ENCODE results near the gene EDARADD.

DNA sequence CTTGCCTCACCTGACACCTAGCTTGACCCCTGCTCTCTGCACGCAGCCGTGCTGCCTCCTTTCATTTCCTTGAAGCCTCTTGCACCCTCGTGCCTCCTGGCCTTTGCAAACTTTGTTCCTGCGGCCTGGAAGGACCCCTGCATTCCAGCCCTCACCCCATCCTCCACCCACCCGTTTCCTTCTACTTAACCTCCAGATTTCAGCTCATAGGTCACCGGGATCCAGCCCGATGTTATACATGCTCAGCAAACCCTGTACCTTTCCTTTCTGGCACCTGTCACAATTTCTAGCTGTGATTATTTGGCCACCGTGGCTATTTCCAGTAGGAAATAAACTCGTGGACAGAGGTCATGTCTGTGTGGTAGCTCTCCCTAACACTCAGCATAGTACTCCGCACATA is 4.5 kb downstream of the EDARADD start:
- TF ChIP-seq, protein P1, sequence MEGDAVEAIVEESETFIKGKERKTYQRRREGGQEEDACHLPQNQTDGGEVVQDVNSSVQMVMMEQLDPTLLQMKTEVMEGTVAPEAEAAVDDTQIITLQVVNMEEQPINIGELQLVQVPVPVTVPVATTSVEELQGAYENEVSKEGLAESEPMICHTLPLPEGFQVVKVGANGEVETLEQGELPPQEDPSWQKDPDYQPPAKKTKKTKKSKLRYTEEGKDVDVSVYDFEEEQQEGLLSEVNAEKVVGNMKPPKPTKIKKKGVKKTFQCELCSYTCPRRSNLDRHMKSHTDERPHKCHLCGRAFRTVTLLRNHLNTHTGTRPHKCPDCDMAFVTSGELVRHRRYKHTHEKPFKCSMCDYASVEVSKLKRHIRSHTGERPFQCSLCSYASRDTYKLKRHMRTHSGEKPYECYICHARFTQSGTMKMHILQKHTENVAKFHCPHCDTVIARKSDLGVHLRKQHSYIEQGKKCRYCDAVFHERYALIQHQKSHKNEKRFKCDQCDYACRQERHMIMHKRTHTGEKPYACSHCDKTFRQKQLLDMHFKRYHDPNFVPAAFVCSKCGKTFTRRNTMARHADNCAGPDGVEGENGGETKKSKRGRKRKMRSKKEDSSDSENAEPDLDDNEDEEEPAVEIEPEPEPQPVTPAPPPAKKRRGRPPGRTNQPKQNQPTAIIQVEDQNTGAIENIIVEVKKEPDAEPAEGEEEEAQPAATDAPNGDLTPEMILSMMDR (IDR thresholded peaks at IDR 0.05) = no peak
- no peak for TF ChIP-seq POLR2A (IDR thresholded peaks at IDR 0.05)
